HPDE6-E6E7 (cell line): Measurements from ENCODE around the gene HOXD9.

Experiments
- DNase-seq: peaks from one replicate; pipeline ENCODE4 v3.0.0; 2011; ENCODE audit warnings: missing footprints; ENCODE audit errors: extremely low spot score

HOXD9 gene

DNA sequence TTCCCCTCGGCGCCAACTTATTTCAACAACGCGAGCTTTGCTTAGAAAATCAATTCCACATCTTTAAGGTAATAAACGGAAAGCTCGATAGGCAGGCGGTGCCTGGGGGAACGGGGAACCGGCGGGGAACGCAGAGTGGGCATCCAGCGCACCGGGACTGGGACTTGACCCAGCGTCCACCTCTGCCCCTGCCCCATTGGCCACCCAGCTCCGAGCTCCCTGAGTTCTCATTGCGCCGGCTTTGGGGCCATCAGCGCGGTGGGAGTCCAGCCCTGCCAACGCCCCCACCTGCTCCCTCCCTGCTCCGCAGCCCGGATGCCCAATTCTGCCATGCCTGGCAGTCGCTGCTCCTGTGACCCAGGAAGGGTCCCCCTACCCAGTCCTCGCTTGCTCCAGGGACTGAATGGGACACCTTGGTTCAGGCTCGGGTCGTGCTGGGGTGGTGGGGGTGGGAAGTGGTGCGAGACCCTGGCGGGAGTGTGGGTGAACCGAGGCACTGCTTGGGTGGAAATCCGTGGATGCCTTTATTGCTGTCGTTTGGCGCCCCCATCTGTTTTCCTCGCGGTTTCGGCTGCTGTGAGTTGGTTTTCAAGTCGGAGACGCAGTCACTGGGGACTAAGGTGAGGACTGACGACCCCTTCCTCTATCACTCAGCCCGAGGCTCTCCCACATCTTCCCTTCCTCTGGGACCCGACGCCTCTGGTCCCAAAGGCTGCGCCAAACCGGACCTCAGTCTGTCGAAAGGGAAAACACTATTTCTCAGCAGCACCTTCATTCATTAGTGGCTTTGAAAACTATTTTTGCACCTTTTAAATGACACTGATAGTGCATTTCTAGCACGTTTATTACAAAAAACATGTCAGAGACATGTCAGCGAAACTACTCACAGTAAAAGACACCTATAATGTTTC is 36.4 kb upstream of the HOXD9 start:
- no peak for DNase-seq

DNA sequence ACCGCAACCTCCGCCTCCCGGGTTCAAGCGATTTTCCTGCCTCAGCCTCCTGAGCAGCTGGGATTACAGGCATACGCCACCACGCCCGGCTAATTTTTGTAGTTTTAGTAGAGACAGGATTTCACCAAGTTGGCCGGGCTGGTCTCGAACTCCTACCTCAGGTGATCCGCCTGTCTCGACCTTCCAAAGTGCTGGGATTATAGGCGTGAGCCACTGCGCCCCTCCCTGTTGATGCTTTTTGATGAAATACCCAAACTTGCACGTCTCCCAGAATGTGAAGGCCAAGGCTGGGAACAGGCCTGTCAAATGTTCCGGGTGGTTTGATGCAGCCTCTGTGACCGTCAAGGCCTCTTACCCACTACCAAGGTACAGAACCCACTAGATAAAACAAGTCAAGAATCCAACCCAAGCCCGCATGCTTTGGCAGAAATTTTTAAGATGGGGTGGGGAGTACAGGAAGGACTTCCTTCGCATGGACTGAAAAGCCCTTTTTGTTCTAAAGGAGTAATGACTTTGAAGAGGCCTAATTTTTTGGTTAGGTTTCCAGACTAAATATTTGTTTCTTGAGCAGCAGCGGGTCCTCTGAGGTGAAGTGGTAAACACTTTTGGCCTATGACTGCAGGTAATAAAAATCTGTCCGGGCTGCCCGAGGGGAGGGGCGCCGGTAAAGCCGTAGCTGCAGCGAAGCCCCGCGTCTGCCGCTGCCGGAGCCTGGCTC is 35.0 kb upstream of the HOXD9 start:
- DNase-seq = no peak

DNA sequence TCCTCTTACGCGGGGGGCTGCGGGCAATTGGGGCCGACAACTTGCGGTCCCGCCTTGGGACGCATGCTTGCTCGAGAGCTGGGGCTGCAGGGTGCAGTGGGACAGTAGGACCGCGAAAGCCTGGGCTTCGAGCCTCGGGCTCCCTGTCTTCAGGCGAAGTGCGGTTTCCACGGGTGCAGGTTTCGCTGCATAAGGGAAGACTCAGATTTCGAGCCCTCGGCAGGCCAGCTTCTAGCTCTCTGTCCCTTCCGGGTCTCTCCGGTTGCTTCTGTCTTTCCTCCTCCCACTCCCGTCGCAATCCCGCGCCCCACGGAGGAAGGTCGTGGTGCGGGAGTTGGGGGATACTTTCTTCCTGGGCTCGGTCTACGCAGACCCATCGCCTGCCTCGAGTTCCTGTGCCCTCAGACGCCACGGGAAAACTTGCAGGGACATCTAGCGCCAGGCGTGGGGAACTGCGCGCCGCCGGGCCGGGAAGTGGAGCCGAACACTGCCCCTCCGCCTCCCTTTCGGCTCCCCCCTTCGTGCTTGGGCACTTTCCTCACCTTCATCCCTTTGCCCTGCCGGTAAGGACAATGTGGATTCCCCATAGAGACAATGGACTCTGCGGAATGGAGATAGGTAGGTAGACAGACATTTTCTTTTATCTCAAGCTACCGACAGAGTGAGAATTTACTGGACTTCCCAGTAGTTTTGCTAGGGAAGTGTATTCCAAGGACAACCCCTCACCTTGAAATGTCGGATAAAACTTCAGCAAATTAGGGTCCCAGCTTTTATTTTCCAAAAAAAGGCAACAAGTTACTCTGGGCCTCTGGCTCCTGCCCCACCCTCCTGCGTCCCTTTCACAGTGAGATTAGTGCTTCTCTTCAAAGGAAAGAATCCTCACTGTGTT is 34.2 kb upstream of the HOXD9 start:
- peak; percentile 28 for DNase-seq

- no peak for DNase-seq
These were observed 33.3 kb upstream of the HOXD9 start for GRCh38 chr2:176088937-176089842.

DNA sequence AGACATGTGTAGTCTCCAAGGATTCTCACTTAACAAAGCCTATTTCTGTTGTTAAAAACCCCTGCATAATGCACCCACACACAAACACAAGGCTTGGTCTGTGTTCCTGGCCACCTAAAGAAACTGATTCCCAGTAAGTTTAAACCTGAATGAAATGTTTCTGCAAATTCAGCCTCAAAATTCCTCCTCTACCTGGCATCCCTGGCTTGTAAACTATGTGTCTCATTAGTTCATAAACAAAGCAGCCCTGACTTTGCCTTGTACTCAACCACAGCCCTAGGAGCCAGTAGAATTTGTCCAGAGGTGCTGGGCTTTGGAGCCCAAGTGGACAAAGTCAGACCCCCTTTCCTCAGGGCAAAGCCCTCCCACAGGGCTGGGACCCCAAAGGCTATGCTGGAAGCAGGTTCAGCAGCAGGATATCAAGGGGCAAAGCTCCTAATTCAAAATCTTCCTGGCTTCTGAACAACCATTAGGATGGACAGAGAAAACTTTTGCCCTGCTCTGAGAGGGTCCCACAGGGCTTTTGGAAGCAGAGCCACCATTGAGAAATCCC is 32.6 kb upstream of the HOXD9 start:
- no peak for DNase-seq

GRCh38 chr2:176090862-176091261 is 31.7 kb upstream of the HOXD9 start:
- no peak for DNase-seq

DNA sequence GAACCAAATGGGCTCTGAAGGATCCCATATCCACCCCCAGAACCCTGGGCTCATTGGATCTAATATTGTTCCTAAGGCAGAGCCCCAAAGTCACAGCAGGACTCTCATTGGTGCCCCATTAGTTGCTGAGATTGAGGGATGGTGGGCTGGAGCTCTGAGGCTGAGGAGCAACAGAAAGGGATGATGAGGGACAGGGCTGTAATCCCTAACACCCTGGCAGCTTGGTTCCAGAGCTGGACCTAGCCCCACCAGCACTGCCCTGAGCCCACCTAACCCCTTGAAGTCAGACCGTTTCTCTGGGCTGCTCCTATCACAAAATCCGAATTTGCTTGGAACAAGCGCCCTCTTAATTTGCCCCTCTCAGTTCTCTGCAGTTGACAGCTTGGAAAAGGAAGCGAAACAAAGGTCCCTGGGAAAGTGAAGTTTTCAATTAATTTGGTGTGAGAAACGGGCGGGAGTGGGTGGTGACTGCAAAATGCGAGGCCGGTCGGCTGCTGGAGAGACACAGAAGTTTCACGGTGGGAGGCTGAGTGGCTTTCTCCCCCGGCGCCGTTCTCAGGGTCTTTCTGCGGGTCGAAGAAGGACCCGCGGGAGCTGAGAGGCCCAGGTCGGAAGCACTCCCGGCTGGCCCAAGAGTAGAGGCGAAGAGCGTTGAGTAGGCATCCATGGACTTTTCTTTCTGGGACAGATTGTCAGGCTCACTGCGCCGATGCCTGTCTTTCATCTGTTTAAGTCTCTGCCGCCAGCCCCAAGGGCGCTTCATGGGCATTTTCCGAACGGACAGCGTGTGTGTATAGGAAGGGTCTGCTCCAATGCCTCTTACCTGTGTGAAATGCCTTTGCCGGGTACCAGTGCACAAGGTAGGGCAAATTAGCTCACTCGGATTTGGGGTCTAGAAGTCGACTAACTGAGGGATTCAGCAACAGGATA is 30.9 kb upstream of the HOXD9 start:
- DNase-seq = no peak

- no peak for DNase-seq
These were observed 30.0 kb upstream of the HOXD9 start, which contains the start of gene HOXD13 for GRCh38 chr2:176092270-176093144. Gene HOXD13, plus strand, starts transcription at chr2:176092721. Its CDS starts 170 bp downstream, at chr2:176092891.

GRCh38 chr2:176093145-176093897 is 29.2 kb upstream of the HOXD9 start:
- no peak for DNase-seq

- DNase-seq = no peak
These were observed 28.6 kb upstream of the HOXD9 start for GRCh38 chr2:176093898-176094249.

- DNase-seq = no peak
These were observed 28.2 kb upstream of the HOXD9 start for GRCh38 chr2:176094349-176094748.

- no peak for DNase-seq
These were observed 27.1 kb upstream of the HOXD9 start for GRCh38 chr2:176095421-176095820.

GRCh38 chr2:176096243-176096985 is 26.1 kb upstream of the HOXD9 start:
- no peak for DNase-seq

DNA sequence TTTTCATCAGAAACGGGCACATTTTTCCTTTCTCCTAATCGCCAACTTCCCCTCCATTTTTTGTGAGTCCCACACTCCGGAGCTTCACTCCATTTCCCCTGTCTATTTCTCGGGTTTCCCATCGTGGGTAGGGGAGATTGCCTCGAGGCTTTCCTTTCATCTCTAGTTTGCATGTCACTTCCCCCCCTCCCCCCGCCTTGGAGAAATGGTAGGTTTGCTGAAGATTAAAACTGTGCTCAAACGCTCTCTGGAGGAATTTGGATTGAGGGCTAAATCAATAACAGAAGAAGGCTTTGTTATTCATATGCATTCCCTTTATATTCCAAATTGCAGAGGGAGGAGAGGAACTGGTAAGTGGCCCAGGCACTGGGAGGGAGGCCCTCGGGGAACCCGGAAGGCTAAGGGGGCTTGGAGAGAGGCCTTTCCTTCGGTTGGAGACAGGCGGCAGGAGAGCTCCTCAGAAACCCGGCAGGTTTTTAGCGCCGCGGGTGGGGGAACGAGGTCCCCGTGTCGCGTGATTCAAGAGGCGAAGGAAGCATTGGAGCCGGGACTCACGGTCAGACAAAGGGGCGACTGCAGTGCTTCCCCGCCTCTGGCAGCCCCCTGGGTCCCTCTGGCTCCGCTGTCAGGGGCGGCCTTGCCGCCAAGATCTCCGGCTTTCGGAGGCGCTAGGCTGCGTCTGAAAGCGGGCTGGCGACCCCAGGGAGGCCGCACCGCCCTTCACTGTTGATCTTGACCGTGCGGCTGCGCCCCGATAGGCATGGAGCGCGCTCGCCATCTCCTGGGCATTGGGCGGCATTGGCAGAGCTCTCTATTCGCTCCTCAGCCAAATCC is 25.3 kb upstream of the HOXD9 start:
- peak; percentile 74 for DNase-seq

DNA sequence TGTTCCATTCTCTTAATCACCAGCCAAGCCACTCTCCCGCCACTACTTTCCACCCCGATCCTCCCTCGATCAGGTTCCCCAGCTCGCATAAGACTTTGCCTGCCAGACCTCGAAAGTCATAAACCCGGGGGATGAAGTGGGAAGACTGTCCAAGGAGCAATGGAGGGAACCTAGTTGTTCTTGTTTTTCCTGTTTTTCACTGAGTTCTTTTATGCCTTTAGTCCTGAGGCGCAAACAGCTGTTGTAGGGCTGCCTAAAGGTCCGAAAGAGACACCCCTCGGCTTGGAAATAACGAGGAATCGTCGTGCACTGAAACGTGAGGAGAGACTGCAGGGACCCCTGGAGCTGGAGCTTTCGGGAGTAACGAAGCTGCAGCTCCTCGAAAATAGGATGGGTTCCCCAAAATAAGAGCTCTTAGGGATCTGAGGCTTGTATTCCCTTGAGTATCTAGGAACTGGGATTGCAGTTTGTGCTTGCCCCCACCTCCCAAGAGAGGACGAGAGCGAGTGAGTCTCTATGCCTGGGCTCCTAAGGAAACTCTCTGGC is 24.6 kb upstream of the HOXD9 start:
- DNase-seq = no peak
